Skeletal muscle satellite cell (primary cell): ENCODE measurements around the gene CYP4V2. TPM values are rescaled to one million over a fixed set of nuclear protein-coding genes. Genes with fewer than 3 reads are reported as not detected.

Experiments
- H3K27me3 ChIP-seq: 2 replicates; pipeline ENCODE4 v1.7.0; 2013; ENCODE audit warnings: low read length; ENCODE audit not compliant: control insufficient read depth, insufficient read depth
- H3K36me3 ChIP-seq: 2 replicates; pipeline ENCODE4 v1.7.0; 2013; ENCODE audit warnings: mild to moderate bottlenecking, control low read depth, low read length; ENCODE audit not compliant: insufficient read depth
- H3K4me1 ChIP-seq: 2 replicates; pipeline ENCODE4 v1.7.0; 2013; ENCODE audit warnings: low read length; ENCODE audit not compliant: control insufficient read depth, insufficient read depth
- H3K4me2 ChIP-seq: 2 replicates; pipeline ENCODE4 v1.7.0; 2013; ENCODE audit warnings: mild to moderate bottlenecking, low read length
- H3K4me3 ChIP-seq: 2 replicates; pipeline ENCODE4 v1.7.0; 2013; ENCODE audit warnings: low read length
- H3K9ac ChIP-seq: 2 replicates; pipeline ENCODE4 v1.7.0; 2013; ENCODE audit warnings: mild to moderate bottlenecking, low read depth, low read length, moderate library complexity
- H3K9me3 ChIP-seq: replicated peaks from 2 replicates; pipeline ENCODE4 v1.7.0; 2013; ENCODE audit warnings: mild to moderate bottlenecking, control low read depth, low read length
- total RNA-seq: library from RNA; depleted of rRNA; stranded (reverse); fragments of >200 nt; gene quantifications from 2 replicates; pipeline ENCODE4 v1.2.3, GENCODE V29; 2012; rRNA removed

Gene CYP4V2
- total RNA-seq: 6.8 and 12.9 TPM in 2 replicates

GRCh38 chr4:186191200-186192065, at the start of gene CYP4V2:
TSS of gene CYP4V2 (plus strand) at chr4:186191567. CDS start at chr4:186191824, 257 bp downstream.
- Histone ChIP-seq H3K4me2 (peak within 1 kb of the TSS; percentile 79), H3K9ac (peak within 1 kb of the TSS; percentile 90), H3K27me3 (no peaks in the 10 kb centered on the region), H3K4me3 (peak within 1 kb of the TSS; percentile 97), H3K9me3 (no peaks in the 10 kb centered on the region), H3K36me3 (no peaks in the 10 kb centered on the region), H3K4me1 (peaks cover 7% of the 10 kb centered on the region)

GRCh38 chr4:186144198-186144945, 47.0 kb upstream of the CYP4V2 start:
- peak overlapping the region; percentile 98 for H3K4me2 ChIP-seq
- peaks cover 8% of the 10 kb centered on the region for H3K27me3 ChIP-seq
- H3K36me3 ChIP-seq: no peaks in the 10 kb centered on the region
- peak overlapping the region; percentile 76 for H3K4me3 ChIP-seq
- H3K9me3 ChIP-seq: no peaks in the 10 kb centered on the region
- H3K4me1 ChIP-seq: peaks cover 6% of the 10 kb centered on the region
- peak overlapping the region; percentile 53 for H3K9ac ChIP-seq

- Histone ChIP-seq H3K36me3 (no peaks in the 10 kb centered on the region), H3K4me3 (peak overlapping the region; percentile 76), H3K27me3 (peaks cover 8% of the 10 kb centered on the region), H3K4me1 (peaks cover 6% of the 10 kb centered on the region), H3K9ac (peak overlapping the region; percentile 53), H3K4me2 (peak overlapping the region; percentile 98), H3K9me3 (no peaks in the 10 kb centered on the region)
Measured at GRCh38 chr4:186144946-186145569, 46.3 kb upstream of the CYP4V2 start.

- H3K4me1 ChIP-seq: peaks cover 6% of the 10 kb centered on the region
- no peak overlapping the region for H3K9ac ChIP-seq
- H3K4me3 ChIP-seq: no peak overlapping the region
- no peaks in the 10 kb centered on the region for H3K9me3 ChIP-seq
- no peak overlapping the region for H3K4me2 ChIP-seq
- H3K36me3 ChIP-seq: no peaks in the 10 kb centered on the region
- peaks cover 8% of the 10 kb centered on the region for H3K27me3 ChIP-seq
Measured at GRCh38 chr4:186146458-186146857, 44.9 kb upstream of the CYP4V2 start.

- H3K4me3 ChIP-seq: no peak overlapping the region
- peaks cover 8% of the 10 kb centered on the region for H3K27me3 ChIP-seq
- no peak overlapping the region for H3K9ac ChIP-seq
- H3K9me3 ChIP-seq: no peaks in the 10 kb centered on the region
- H3K4me1 ChIP-seq: peaks cover 6% of the 10 kb centered on the region
- no peaks in the 10 kb centered on the region for H3K36me3 ChIP-seq
- H3K4me2 ChIP-seq: no peak overlapping the region
Measured at GRCh38 chr4:186148336-186148975, 42.9 kb upstream of the CYP4V2 start.

- no peak overlapping the region for H3K4me2 ChIP-seq
- H3K9me3 ChIP-seq: no peaks in the 10 kb centered on the region
- H3K9ac ChIP-seq: no peak overlapping the region
- H3K27me3 ChIP-seq: peaks cover 8% of the 10 kb centered on the region
- no peaks in the 10 kb centered on the region for H3K36me3 ChIP-seq
- no peak overlapping the region for H3K4me3 ChIP-seq
- no peaks in the 10 kb centered on the region for H3K4me1 ChIP-seq
Measured at GRCh38 chr4:186149872-186150271, 41.5 kb upstream of the CYP4V2 start.

GRCh38 chr4:186150926-186151325, 40.4 kb upstream of the CYP4V2 start:
- no peaks in the 10 kb centered on the region for H3K9me3 ChIP-seq
- no peak overlapping the region for H3K9ac ChIP-seq
- H3K27me3 ChIP-seq: peaks cover 4% of the 10 kb centered on the region
- no peaks in the 10 kb centered on the region for H3K36me3 ChIP-seq
- no peak overlapping the region for H3K4me2 ChIP-seq
- H3K4me3 ChIP-seq: no peak overlapping the region
- H3K4me1 ChIP-seq: no peaks in the 10 kb centered on the region

GRCh38 chr4:186151499-186151898, 39.9 kb upstream of the CYP4V2 start:
- Histone ChIP-seq H3K4me3 (no peak overlapping the region), H3K36me3 (no peaks in the 10 kb centered on the region), H3K9me3 (no peaks in the 10 kb centered on the region), H3K27me3 (no peaks in the 10 kb centered on the region), H3K9ac (no peak overlapping the region), H3K4me1 (no peaks in the 10 kb centered on the region), H3K4me2 (no peak overlapping the region)

GRCh38 chr4:186158021-186158813, 33.1 kb upstream of the CYP4V2 start:
- Histone ChIP-seq H3K4me1 (no peaks in the 10 kb centered on the region), H3K4me3 (no peak overlapping the region), H3K27me3 (no peaks in the 10 kb centered on the region), H3K36me3 (no peaks in the 10 kb centered on the region), H3K9me3 (no peaks in the 10 kb centered on the region), H3K9ac (no peak overlapping the region), H3K4me2 (no peak overlapping the region)

GRCh38 chr4:186158966-186159365, 32.4 kb upstream of the CYP4V2 start:
- no peaks in the 10 kb centered on the region for H3K27me3 ChIP-seq
- H3K4me1 ChIP-seq: no peaks in the 10 kb centered on the region
- H3K4me2 ChIP-seq: no peak overlapping the region
- H3K9ac ChIP-seq: no peak overlapping the region
- no peak overlapping the region for H3K4me3 ChIP-seq
- H3K9me3 ChIP-seq: no peaks in the 10 kb centered on the region
- H3K36me3 ChIP-seq: no peaks in the 10 kb centered on the region
